ENCODE data around the gene ANKRD40CL. TPM values are rescaled to one million over a fixed set of nuclear protein-coding genes. Genes with fewer than 3 reads are reported as not detected.

The ANKRD40CL gene
- total RNA-seq, 1 donor from 2014 or later: not detected

- Mint-ChIP-seq H3K9me3 (no peaks in the 10 kb centered on the region), H3K36me3 (ENCODE audit: low read depth) (no peaks in the 10 kb centered on the region), H3K4me3 (peak overlapping the region; percentile 58), H3K27ac (no peak overlapping the region), H3K4me1 (ENCODE audit: low read depth) (peaks cover 27% of the 10 kb centered on the region), H3K27me3 (ENCODE audit: insufficient read depth) (peaks cover 40% of the 10 kb centered on the region)
- intact Hi-C loops (cut with micrococcal nuclease): loop anchor here (5.0 kb wide), 1 partner anchor 161 kb away; no protein-coding TSS in a partner anchor
- no peak for DNase-seq (ENCODE audit: low spot score)
Observed at GRCh38 chr17:50781167-50781566, 13.8 kb upstream of the ANKRD40CL start.

DNA sequence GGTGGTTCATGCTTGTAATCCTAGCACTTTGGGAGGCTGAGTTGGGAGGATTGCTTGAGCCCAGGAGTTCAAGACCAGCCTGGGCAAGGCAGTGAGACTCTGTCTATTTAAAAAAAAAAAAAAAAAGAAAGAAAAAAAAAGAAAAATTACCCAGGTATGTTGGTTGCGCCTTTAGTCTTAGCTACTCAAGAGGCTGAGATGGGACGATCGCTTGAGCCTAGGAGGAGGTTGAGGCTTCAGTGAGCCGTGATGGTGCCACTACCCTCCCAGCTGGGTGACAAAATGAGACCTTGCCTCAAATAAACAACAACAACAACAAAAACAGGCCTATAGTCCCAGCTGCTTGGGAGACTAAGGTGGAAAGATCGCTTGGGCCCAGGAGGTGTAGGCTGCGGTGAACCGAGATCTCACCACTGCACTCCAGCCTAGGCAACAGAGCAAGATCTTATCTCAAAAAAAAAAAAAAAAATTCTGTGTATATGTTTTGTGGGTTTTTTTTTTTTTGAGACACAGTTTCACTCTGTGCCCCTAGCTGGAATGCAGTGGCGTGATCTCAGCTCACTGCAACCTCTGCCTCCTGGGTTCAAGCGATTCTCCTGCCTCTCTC, 12.5 kb upstream of the ANKRD40CL start:
- peak; percentile 55 for DNase-seq (ENCODE audit: low spot score)
- intact Hi-C loops (cut with micrococcal nuclease): loop anchor here (5.0 kb wide), 1 partner anchor 162 kb away; no protein-coding TSS in a partner anchor
- H3K27ac Mint-ChIP-seq: peak overlapping the region; percentile 70
- H3K9me3 Mint-ChIP-seq: no peaks in the 10 kb centered on the region
- H3K4me3 Mint-ChIP-seq: no peak overlapping the region
- peaks cover 43% of the 10 kb centered on the region for H3K27me3 Mint-ChIP-seq (ENCODE audit: insufficient read depth)
- H3K36me3 Mint-ChIP-seq (ENCODE audit: low read depth): no peaks in the 10 kb centered on the region
- peaks cover 27% of the 10 kb centered on the region for H3K4me1 Mint-ChIP-seq (ENCODE audit: low read depth)

DNA sequence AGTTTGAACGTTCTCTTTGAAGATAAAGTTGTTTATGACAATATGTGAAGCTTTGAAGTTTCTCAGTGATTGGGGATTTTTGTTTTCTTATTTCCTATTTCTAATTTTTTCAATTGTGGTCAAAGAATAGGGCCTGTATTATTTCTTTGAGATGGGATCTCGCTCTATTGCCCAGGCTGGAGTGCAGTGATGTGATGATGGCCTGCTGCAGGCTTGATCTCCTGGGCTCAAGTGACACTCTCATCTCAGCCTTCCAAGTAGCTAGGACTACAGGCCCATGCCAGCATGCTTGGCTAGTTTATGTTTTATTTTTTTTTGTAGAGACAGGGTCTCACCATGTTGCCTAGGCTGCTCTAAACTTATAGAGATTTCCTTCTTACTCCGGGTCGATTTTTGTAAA, 11.7 kb upstream of the ANKRD40CL start:
- DNase-seq (ENCODE audit: low spot score): no peak
- peaks cover 27% of the 10 kb centered on the region for H3K4me1 Mint-ChIP-seq (ENCODE audit: low read depth)
- H3K36me3 Mint-ChIP-seq (ENCODE audit: low read depth): no peaks in the 10 kb centered on the region
- H3K9me3 Mint-ChIP-seq: no peaks in the 10 kb centered on the region
- intact Hi-C loops (cut with micrococcal nuclease): no loop called here
- H3K4me3 Mint-ChIP-seq: no peak overlapping the region
- H3K27ac Mint-ChIP-seq: no peak overlapping the region
- H3K27me3 Mint-ChIP-seq (ENCODE audit: insufficient read depth): peaks cover 40% of the 10 kb centered on the region

- H3K27me3 Mint-ChIP-seq (ENCODE audit: insufficient read depth): peaks cover 38% of the 10 kb centered on the region
- H3K27ac Mint-ChIP-seq: no peak overlapping the region
- no peaks in the 10 kb centered on the region for H3K9me3 Mint-ChIP-seq
- DNase-seq (ENCODE audit: low spot score): no peak
- H3K4me3 Mint-ChIP-seq: no peak overlapping the region
- peaks cover 27% of the 10 kb centered on the region for H3K4me1 Mint-ChIP-seq (ENCODE audit: low read depth)
- intact Hi-C loops (cut with micrococcal nuclease): no loop called here
- no peaks in the 10 kb centered on the region for H3K36me3 Mint-ChIP-seq (ENCODE audit: low read depth)
Observed at GRCh38 chr17:50778471-50778870, 11.2 kb upstream of the ANKRD40CL start.

DNA sequence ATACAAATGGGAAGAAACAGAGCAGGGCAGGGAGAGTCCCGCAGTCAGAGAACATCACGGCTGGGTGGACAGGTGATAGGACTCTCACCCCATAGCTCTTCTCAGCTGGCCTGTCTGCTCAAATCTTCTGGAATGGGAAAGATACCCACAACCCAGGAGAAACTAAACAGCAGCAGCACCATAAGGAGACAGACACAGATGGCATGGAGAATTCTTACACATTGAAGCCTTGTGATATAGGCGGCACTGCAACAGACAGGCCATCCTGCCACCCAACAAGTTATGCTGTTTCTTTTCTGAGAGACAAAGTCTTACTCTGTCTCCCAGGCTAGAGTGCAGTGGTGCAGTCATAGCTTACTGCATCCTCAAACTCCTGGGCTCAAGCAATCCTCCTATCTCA, 8.6 kb upstream of the ANKRD40CL start:
- Mint-ChIP-seq H3K4me3 (no peak overlapping the region), H3K27ac (no peak overlapping the region), H3K4me1 (ENCODE audit: low read depth) (peaks cover 21% of the 10 kb centered on the region), H3K36me3 (ENCODE audit: low read depth) (no peaks in the 10 kb centered on the region), H3K27me3 (ENCODE audit: insufficient read depth) (peaks cover 24% of the 10 kb centered on the region), H3K9me3 (no peaks in the 10 kb centered on the region)
- no peak for DNase-seq (ENCODE audit: low spot score)
- intact Hi-C loops (cut with micrococcal nuclease): no loop called here

- H3K4me1 Mint-ChIP-seq (ENCODE audit: low read depth): peaks cover 10% of the 10 kb centered on the region
- H3K27ac Mint-ChIP-seq: no peak overlapping the region
- no peak overlapping the region for H3K4me3 Mint-ChIP-seq
- peaks cover 24% of the 10 kb centered on the region for H3K27me3 Mint-ChIP-seq (ENCODE audit: insufficient read depth)
- no peaks in the 10 kb centered on the region for H3K36me3 Mint-ChIP-seq (ENCODE audit: low read depth)
- intact Hi-C loops (cut with micrococcal nuclease): no loop called here
- H3K9me3 Mint-ChIP-seq: no peaks in the 10 kb centered on the region
- DNase-seq (ENCODE audit: low spot score): no peak
Observed at GRCh38 chr17:50774225-50774803, 7.0 kb upstream of the ANKRD40CL start.

DNA sequence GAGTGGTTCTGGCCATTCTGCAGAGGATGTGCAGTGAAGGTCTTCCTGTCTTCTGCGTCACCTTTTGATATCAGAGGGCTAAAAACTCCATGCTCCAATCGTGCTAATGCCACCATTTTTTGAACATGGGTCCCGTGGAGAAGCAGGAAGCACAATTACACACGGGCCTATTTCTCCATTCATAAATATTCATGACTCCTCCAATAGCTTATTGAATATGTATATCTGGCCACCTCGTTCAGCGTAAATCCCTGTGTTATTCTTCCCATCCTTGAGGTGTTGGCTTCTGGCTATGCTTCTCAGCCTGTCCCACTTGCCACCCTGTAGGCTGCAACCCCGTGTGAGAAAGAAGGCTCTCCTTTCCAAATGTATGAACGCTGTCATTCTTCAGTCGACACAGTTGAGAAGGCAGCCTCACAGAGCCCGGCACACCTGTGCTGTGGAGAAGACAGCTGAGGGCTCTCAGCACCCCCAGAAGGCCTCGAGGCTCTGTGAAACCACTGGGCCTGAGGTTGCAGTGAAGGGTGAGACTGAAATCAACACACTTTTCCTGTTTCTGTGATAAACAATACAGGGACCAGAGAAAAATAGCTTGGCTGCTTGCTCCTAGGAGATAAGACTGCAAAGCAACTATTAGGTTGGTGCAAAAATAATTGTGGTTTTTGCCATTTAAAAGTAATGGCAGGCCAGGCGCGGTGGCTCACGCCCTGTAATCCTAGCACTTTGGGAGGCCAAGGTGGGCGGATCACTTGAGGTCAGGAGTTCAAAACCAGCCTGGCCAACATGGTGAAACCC, 4.9 kb upstream of the ANKRD40CL start:
- peaks cover 17% of the 10 kb centered on the region for H3K27me3 Mint-ChIP-seq (ENCODE audit: insufficient read depth)
- H3K4me1 Mint-ChIP-seq (ENCODE audit: low read depth): no peaks in the 10 kb centered on the region
- DNase-seq (ENCODE audit: low spot score): no peak
- H3K9me3 Mint-ChIP-seq: no peaks in the 10 kb centered on the region
- no peak overlapping the region for H3K27ac Mint-ChIP-seq
- H3K36me3 Mint-ChIP-seq (ENCODE audit: low read depth): no peaks in the 10 kb centered on the region
- intact Hi-C loops (cut with micrococcal nuclease): no loop called here
- H3K4me3 Mint-ChIP-seq: no peak overlapping the region

DNA sequence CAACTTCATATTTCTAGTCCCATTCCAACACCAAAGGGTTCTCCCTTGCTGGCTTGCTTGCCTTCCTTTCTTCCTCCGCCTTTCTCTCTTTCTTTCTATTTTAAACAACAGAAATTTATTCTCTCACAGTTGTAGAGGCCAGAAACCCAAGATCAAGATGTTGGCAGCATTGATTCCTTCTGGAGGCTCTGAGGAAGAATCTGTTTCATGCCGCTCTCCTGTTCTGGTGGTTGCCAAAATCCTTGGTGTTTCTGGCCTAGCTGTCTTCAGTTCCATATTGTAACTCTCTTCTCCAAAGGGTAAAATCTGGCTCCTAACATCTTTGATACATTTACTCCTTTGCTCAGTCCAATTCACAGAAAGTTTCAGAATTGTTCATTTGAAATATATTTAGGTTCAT, 3.0 kb upstream of the ANKRD40CL start:
- Mint-ChIP-seq H3K4me1 (ENCODE audit: low read depth) (no peaks in the 10 kb centered on the region), H3K27ac (no peak overlapping the region), H3K4me3 (no peak overlapping the region), H3K9me3 (no peaks in the 10 kb centered on the region), H3K27me3 (ENCODE audit: insufficient read depth) (peaks cover 10% of the 10 kb centered on the region), H3K36me3 (ENCODE audit: low read depth) (no peaks in the 10 kb centered on the region)
- intact Hi-C loops (cut with micrococcal nuclease): no loop called here
- no peak for DNase-seq (ENCODE audit: low spot score)

GRCh38 chr17:50769884-50770283, 2.6 kb upstream of the ANKRD40CL start:
- intact Hi-C loops (cut with micrococcal nuclease): no loop called here
- Mint-ChIP-seq H3K27ac (no peak overlapping the region), H3K9me3 (no peaks in the 10 kb centered on the region), H3K4me3 (no peak overlapping the region), H3K4me1 (ENCODE audit: low read depth) (no peaks in the 10 kb centered on the region), H3K27me3 (ENCODE audit: insufficient read depth) (peaks cover 10% of the 10 kb centered on the region), H3K36me3 (ENCODE audit: low read depth) (no peaks in the 10 kb centered on the region)
- no peak for DNase-seq (ENCODE audit: low spot score)

DNA sequence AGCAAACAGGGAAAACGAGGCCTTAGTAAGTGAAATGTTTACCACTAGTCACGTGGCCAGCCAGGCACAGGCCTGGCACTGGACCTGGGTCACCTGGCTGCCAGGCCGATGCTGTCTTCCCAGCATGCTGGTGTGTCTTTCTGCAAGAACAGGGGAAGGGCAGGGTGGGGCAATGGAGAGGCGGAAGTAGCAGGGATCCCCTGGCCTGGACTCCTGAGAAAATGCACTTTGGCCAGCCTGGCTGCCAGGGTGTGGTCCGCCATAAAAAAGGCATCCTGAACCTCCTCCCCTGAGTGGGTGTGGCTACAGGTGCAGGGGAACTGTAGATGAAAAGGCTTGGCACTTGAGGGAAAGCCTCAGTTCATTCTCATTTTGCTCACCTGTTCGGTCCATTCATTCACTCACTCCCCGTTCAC, 1.0 kb upstream of the ANKRD40CL start:
- Mint-ChIP-seq H3K27ac (no peak overlapping the region), H3K9me3 (no peaks in the 10 kb centered on the region), H3K36me3 (ENCODE audit: low read depth) (no peaks in the 10 kb centered on the region), H3K4me1 (ENCODE audit: low read depth) (no peaks in the 10 kb centered on the region), H3K27me3 (ENCODE audit: insufficient read depth) (peaks cover 9% of the 10 kb centered on the region), H3K4me3 (no peak overlapping the region)
- DNase-seq (ENCODE audit: low spot score): no peak
- intact Hi-C loops (cut with micrococcal nuclease): no loop called here

DNA sequence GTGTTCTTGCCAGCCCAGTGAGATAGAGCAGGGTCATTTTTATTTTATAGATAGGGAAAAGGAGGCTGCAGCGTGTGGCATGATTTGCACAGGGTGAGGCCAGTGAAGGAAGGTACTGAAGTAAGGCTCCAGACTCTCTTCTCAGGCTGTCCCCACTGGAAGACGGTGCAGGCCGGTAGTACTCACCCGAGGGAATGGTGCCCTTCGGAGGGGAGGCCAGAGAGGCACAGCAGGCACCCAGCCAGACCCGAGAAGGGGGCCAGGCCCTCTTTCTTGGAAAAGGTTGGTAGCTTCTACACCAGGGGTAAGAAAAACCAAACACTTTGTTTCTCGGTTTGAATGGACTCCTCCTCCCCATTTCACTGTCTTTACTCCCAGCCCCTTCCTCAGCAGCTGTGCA, 288 bp downstream of the ANKRD40CL start:
- DNase-seq (ENCODE audit: low spot score): no peak
- Mint-ChIP-seq H3K9me3 (no peaks in the 10 kb centered on the region), H3K36me3 (ENCODE audit: low read depth) (no peaks in the 10 kb centered on the region), H3K4me3 (no peak overlapping the region), H3K4me1 (ENCODE audit: low read depth) (no peaks in the 10 kb centered on the region), H3K27ac (no peak overlapping the region), H3K27me3 (ENCODE audit: insufficient read depth) (peaks cover 13% of the 10 kb centered on the region)
- intact Hi-C loops (cut with micrococcal nuclease): no loop called here

DNA sequence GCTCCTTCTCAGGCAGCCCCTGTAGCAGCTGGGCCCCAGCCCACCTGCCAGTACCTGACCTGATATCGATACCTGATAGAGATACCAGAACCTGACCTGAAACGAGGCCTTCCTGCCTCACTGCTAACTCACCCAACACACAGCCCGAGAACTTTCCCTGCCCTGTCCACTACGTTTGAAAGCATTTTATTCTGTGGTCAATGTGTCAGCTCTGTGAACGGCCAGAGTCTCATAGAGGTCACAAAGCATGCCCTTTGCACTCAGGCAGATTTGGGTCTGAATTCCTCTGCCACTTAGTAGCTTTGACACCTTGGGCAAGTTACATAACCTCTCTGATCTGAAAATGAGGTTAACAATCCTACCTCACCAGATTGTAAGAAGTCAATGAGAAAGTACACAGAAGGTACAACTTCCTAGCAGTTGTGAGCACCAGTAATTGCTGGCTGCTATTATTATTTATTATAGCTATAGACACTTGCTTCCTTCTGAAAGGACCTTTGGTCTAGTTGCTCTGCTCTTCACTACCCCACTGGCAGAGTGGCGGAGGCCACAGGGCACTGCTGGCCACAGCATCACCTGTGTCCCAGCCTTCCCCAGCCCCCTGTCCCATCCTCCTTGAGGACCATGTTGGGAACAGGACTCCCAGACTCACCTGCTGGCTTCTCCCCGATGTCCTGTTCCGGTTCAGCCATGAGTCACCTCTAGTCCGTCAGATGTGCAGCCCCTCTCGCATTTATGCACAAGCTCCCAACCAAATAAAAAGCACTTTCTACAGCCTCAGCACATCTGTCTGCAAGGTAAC, 895 bp downstream of the ANKRD40CL start:
- no peak for DNase-seq (ENCODE audit: low spot score)
- intact Hi-C loops (cut with micrococcal nuclease): no loop called here
- H3K4me3 Mint-ChIP-seq: no peak overlapping the region
- peaks cover 17% of the 10 kb centered on the region for H3K27me3 Mint-ChIP-seq (ENCODE audit: insufficient read depth)
- no peaks in the 10 kb centered on the region for H3K4me1 Mint-ChIP-seq (ENCODE audit: low read depth)
- H3K36me3 Mint-ChIP-seq (ENCODE audit: low read depth): no peaks in the 10 kb centered on the region
- H3K27ac Mint-ChIP-seq: no peak overlapping the region
- H3K9me3 Mint-ChIP-seq: no peaks in the 10 kb centered on the region

Measured in activated T-helper 1 cell treated with anti-CD3 and anti-CD28 coated beads, Interleukin-12 subunit alpha, Interleukin-12 subunit beta, Interleukin-2, Interleukin-4 antibody, amounts not matched to agents 30 ng/mL and 10 ng/mL and 1 ng/mL, durations not matched to agents 14 hours and 24 hours and 36 hours (primary cell).